CD4-positive, alpha-beta T cell treated with Interleukin-4 for 1 hour (primary cell): ENCODE data around the gene ITGB2.

ENCODE experiments used
- DNase-seq, 2 donors: peaks; one replicate each; pipeline ENCODE4 v3.0.0-alpha.2; 2020 to 2022

Gene ITGB2

GRCh38 chr21:44865561-44866280, 55.0 kb downstream of the ITGB2 start:
- DNase-seq, result peak; percentile 33 to 47

- no peak for DNase-seq
Observed at GRCh38 chr21:44862869-44863685, 57.6 kb downstream of the ITGB2 start.

- no peak for DNase-seq
Observed at GRCh38 chr21:44858791-44859190, 61.9 kb downstream of the ITGB2 start.

- DNase-seq, result no peak
Observed at GRCh38 chr21:44858291-44858690, 62.4 kb downstream of the ITGB2 start.

- no peak for DNase-seq
Observed at GRCh38 chr21:44857127-44857892, 63.4 kb downstream of the ITGB2 start.

GRCh38 chr21:44856131-44856530, 64.6 kb downstream of the ITGB2 start:
- DNase-seq, result no peak

- no peak for DNase-seq
Observed at GRCh38 chr21:44855572-44855971, 65.1 kb downstream of the ITGB2 start.

- DNase-seq, result peak in 1 of 2 donors; percentile 23
Observed at GRCh38 chr21:44854664-44855446, 65.8 kb downstream of the ITGB2 start.

- peak in 1 of 2 donors; percentile 41 for DNase-seq
Observed at GRCh38 chr21:44854391-44854663, 66.4 kb downstream of the ITGB2 start.

- DNase-seq, result no peak
Observed at GRCh38 chr21:44853601-44854390, 66.9 kb downstream of the ITGB2 start.

GRCh38 chr21:44850905-44851657, 69.6 kb downstream of the ITGB2 start:
- DNase-seq, result no peak

- DNase-seq, result no peak
Observed at GRCh38 chr21:44850208-44850800, 70.4 kb downstream of the ITGB2 start.

- peak in 1 of 2 donors; percentile 24 for DNase-seq
Observed at GRCh38 chr21:44849616-44850130, 71.0 kb downstream of the ITGB2 start.

- DNase-seq, result no peak
Observed at GRCh38 chr21:44848821-44849521, 71.7 kb downstream of the ITGB2 start.

- no peak for DNase-seq
Observed at GRCh38 chr21:44847261-44848056, 73.2 kb downstream of the ITGB2 start.

GRCh38 chr21:44846485-44847260, 74.0 kb downstream of the ITGB2 start:
- DNase-seq, result peak; percentile 29 to 68

GRCh38 chr21:44846224-44846484, 74.5 kb downstream of the ITGB2 start:
- no peak for DNase-seq

GRCh38 chr21:44845418-44846223, 75.1 kb downstream of the ITGB2 start:
- peak; percentile 47 to 50 for DNase-seq
